ENCODE measurements around the gene GAPDHS. TPM values are rescaled to one million over a fixed set of nuclear protein-coding genes. Genes with fewer than 3 reads are reported as not detected.

The GAPDHS gene
- total RNA-seq, 1 experiment from 2014 or later: not detected

DNA sequence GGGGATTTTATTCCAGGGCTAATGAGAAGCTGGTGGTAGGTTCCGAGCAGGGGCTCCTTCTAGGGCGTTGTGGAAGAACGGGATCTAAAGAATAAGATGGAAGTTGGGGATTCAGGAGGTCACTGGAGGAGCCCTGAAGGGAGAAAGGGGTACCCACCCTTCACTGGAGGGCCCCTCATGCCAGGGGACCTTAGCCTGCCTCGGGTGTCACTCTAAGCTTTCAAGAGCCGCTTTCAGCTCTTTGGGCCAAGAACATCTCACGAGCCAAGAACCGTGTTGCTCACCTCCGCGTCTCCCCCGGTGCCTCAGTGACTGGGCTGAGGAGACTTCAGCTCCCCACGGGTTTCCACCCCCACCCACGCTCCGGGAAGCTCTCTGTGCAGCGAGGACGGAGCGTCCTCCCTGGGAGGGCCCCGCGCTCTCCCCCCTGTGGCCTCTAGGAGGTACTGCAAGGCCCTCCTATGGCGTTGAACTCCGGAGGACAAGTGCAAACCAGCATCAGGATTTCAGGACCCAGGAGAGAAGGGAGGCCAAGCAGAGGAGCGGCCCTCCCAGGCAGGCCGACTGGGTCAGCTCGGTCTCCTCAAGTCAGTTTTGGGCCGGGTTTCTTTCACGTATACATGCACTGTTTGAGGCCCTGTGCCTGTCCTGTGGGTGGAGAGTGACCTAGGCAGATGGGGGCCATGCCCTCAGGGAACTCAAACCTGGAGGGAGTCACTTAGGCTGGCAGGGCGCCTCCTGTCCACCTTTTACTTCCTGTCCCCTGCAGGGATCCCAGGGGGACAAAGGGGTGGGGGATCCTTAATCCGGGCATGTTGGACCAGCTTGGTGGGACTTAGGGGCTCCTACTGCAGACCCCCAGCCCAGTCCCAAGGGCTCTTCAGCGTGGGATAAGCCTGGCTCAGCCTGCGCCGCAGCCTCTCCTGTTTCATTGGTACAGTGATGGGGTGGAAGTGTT is 37.9 kb upstream of the GAPDHS start:
- H3K27ac Mint-ChIP-seq (ENCODE audit: unreplicated experiment): no peak overlapping the region
- DNase-seq: peak; percentile 79
- peak overlapping the region; percentile 22 for H3K4me3 Mint-ChIP-seq (ENCODE audit: low read depth, unreplicated experiment)
- H3K9me3 Mint-ChIP-seq (ENCODE audit: low read depth, unreplicated experiment): no peaks in the 10 kb centered on the region
- H3K27me3 Mint-ChIP-seq (ENCODE audit: unreplicated experiment): peaks cover 38% of the 10 kb centered on the region
- TF ChIP-seq, protein P1, sequence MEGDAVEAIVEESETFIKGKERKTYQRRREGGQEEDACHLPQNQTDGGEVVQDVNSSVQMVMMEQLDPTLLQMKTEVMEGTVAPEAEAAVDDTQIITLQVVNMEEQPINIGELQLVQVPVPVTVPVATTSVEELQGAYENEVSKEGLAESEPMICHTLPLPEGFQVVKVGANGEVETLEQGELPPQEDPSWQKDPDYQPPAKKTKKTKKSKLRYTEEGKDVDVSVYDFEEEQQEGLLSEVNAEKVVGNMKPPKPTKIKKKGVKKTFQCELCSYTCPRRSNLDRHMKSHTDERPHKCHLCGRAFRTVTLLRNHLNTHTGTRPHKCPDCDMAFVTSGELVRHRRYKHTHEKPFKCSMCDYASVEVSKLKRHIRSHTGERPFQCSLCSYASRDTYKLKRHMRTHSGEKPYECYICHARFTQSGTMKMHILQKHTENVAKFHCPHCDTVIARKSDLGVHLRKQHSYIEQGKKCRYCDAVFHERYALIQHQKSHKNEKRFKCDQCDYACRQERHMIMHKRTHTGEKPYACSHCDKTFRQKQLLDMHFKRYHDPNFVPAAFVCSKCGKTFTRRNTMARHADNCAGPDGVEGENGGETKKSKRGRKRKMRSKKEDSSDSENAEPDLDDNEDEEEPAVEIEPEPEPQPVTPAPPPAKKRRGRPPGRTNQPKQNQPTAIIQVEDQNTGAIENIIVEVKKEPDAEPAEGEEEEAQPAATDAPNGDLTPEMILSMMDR (IDR thresholded peaks at IDR 0.05; ENCODE audit: unreplicated experiment): peak; percentile 99
- intact Hi-C loops (cut with micrococcal nuclease; ENCODE audit: unreplicated experiment): loop anchor here (1.0 kb wide), 1 partner anchor 143 kb away; no protein-coding TSS in a partner anchor
- BruUV-seq (replicated peaks): no TSS peak
- H3K4me1 Mint-ChIP-seq (ENCODE audit: low read depth, unreplicated experiment): no peaks in the 10 kb centered on the region
- CTCF ChIA-PET: interaction anchor here (0.6 to 1.5 kb wide), 18 partner anchors 9 to 225 kb away, joined by 3 to 25 read pairs (median 4); partner anchors contain the start of gene FFAR3
- H3K36me3 Mint-ChIP-seq (ENCODE audit: insufficient read depth, unreplicated experiment): peaks cover 21% of the 10 kb centered on the region

DNA sequence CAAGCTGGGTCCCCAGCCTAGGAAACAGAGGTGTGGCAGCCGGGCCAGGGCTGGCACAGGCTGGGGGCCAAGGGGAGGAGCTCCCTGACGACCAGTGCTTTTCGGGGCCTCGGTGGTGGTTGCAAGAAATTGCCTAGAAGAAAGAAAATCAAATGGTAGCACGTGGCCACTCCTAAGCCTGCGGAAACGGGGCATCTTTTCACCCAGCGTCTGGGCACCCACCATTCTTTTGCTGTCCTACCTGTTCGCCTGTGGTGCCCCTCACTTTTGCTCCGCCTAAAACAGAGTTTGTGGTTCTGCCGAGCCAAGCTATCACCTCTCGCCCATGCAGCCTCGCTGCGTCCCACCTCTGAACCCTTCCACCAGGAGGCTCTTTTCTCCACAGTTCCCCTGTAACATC is 35.9 kb upstream of the GAPDHS start:
- Mint-ChIP-seq H3K9me3 (ENCODE audit: low read depth, unreplicated experiment) (no peaks in the 10 kb centered on the region), H3K36me3 (ENCODE audit: insufficient read depth, unreplicated experiment) (peaks cover 36% of the 10 kb centered on the region), H3K4me3 (ENCODE audit: low read depth, unreplicated experiment) (no peak overlapping the region), H3K27ac (ENCODE audit: unreplicated experiment) (no peak overlapping the region), H3K4me1 (ENCODE audit: low read depth, unreplicated experiment) (no peaks in the 10 kb centered on the region), H3K27me3 (ENCODE audit: unreplicated experiment) (peaks cover 18% of the 10 kb centered on the region)
- no peak for DNase-seq
- BruUV-seq (replicated peaks): no TSS peak
- TF ChIP-seq, protein P1 (IDR thresholded peaks at IDR 0.05; ENCODE audit: unreplicated experiment): no peak
- CTCF ChIA-PET: no interaction called here
- intact Hi-C loops (cut with micrococcal nuclease; ENCODE audit: unreplicated experiment): no loop called here

DNA sequence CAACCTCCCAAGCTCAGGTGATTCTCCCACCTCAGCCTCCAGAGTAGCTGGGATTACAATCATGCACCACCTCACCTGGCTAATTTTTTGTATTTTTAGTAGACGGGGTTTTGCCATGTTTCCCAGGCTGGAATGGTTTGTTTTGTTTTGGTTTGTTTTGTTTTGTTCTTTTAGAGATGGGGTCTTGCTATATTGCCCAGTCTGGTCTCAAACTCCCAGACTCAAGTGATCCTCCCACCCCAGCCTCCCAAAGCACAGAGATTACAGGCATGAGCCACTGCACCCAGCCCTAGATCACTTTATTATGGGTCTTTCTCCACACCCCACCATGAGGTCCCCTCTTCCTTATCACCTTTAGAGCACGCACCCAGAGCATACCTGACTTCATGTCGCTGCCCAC is 35.0 kb upstream of the GAPDHS start:
- no peak overlapping the region for H3K27ac Mint-ChIP-seq (ENCODE audit: unreplicated experiment)
- no peak overlapping the region for H3K4me3 Mint-ChIP-seq (ENCODE audit: low read depth, unreplicated experiment)
- intact Hi-C loops (cut with micrococcal nuclease; ENCODE audit: unreplicated experiment): no loop called here
- no peaks in the 10 kb centered on the region for H3K9me3 Mint-ChIP-seq (ENCODE audit: low read depth, unreplicated experiment)
- DNase-seq: no peak
- H3K36me3 Mint-ChIP-seq (ENCODE audit: insufficient read depth, unreplicated experiment): peaks cover 45% of the 10 kb centered on the region
- TF ChIP-seq, protein P1 (IDR thresholded peaks at IDR 0.05; ENCODE audit: unreplicated experiment): no peak
- no TSS peak for BruUV-seq (replicated peaks)
- no peaks in the 10 kb centered on the region for H3K4me1 Mint-ChIP-seq (ENCODE audit: low read depth, unreplicated experiment)
- CTCF ChIA-PET: no interaction called here
- peaks cover 10% of the 10 kb centered on the region for H3K27me3 Mint-ChIP-seq (ENCODE audit: unreplicated experiment)

DNA sequence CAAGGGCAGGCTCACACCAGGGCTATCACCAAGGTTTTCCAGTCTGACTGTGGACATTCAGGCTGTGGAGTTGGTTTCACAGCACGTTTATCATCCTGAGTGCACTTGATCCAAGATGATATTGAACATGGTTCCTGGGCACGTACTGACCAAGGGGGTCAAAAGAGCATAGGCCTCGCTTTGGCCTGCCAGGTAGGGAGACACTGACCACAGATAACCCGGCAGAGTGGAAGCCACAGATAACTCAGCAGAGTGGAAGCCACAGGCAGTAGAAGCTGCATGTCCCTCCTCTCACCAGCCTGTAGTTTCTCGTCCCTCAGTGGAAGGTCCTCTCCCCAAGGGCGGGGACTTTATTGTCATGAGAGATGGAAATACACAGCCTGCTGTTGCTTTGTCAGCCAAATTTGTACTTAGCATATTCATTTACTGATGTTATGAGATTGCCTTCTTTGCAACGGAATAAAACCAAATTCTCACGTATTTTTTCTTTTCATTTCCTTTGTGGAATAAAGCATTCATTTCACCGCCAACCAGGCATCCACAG is 34.2 kb upstream of the GAPDHS start:
- Mint-ChIP-seq H3K27ac (ENCODE audit: unreplicated experiment) (no peak overlapping the region), H3K9me3 (ENCODE audit: low read depth, unreplicated experiment) (no peaks in the 10 kb centered on the region), H3K36me3 (ENCODE audit: insufficient read depth, unreplicated experiment) (peaks cover 49% of the 10 kb centered on the region), H3K27me3 (ENCODE audit: unreplicated experiment) (peaks cover 1% of the 10 kb centered on the region), H3K4me1 (ENCODE audit: low read depth, unreplicated experiment) (no peaks in the 10 kb centered on the region), H3K4me3 (ENCODE audit: low read depth, unreplicated experiment) (no peak overlapping the region)
- no peak for DNase-seq
- CTCF ChIA-PET: interaction anchor here (0.8 kb wide), 1 partner anchor 11 kb away, joined by 3 read pairs; no protein-coding TSS in a partner anchor
- intact Hi-C loops (cut with micrococcal nuclease; ENCODE audit: unreplicated experiment): no loop called here
- TF ChIP-seq, protein P1 (IDR thresholded peaks at IDR 0.05; ENCODE audit: unreplicated experiment): no peak
- no TSS peak for BruUV-seq (replicated peaks)

Measured in Calu3 (cell line).